DMS153 treated with DMSO at 0.1 percent for 48 hours (cell line): ENCODE results near the gene FRRS1.
A peak's percentile ranks its signal among the peaks of the same experiment; 100 is the strongest.

ENCODE experiments used
- DNase-seq: peaks from one replicate; lab custom pipeline; 2025; ENCODE audit not compliant: unreplicated experiment; lab: John Stamatoyannopoulos, UW

The FRRS1 gene

GRCh38 chr1:99737016-99737415, 29.4 kb downstream of the FRRS1 start:
- DNase-seq = peak; percentile 30

GRCh38 chr1:99735852-99736251, 30.6 kb downstream of the FRRS1 start:
- DNase-seq = no peak

- no peak for DNase-seq
These were observed 35.1 kb downstream of the FRRS1 start for GRCh38 chr1:99731384-99731783.

- no peak for DNase-seq
These were observed 37.8 kb downstream of the FRRS1 start for GRCh38 chr1:99728494-99729235.

GRCh38 chr1:99727575-99728185, 38.8 kb downstream of the FRRS1 start:
- DNase-seq = no peak

- no peak for DNase-seq
These were observed 39.6 kb downstream of the FRRS1 start for GRCh38 chr1:99726818-99727217.

GRCh38 chr1:99726407-99726806, 40.0 kb downstream of the FRRS1 start:
- no peak for DNase-seq

GRCh38 chr1:99725996-99726395, 40.4 kb downstream of the FRRS1 start:
- DNase-seq = no peak

- DNase-seq = no peak
These were observed 43.2 kb downstream of the FRRS1 start for GRCh38 chr1:99723251-99723650.

GRCh38 chr1:99717005-99717404, 49.4 kb downstream of the FRRS1 start:
- DNase-seq = no peak

- no peak for DNase-seq
These were observed 53.4 kb downstream of the FRRS1 start for GRCh38 chr1:99713006-99713405.

- no peak for DNase-seq
These were observed 55.4 kb downstream of the FRRS1 start for GRCh38 chr1:99710994-99711393.

GRCh38 chr1:99707535-99708142, 58.8 kb downstream of the FRRS1 start:
- DNase-seq = peak; percentile 71

- DNase-seq = no peak
These were observed 61.0 kb downstream of the FRRS1 start for GRCh38 chr1:99705385-99705784.

GRCh38 chr1:99704356-99704816, 62.0 kb downstream of the FRRS1 start:
- DNase-seq = no peak

GRCh38 chr1:99702221-99702620, 64.2 kb downstream of the FRRS1 start:
- no peak for DNase-seq

- no peak for DNase-seq
These were observed 66.4 kb downstream of the FRRS1 start for GRCh38 chr1:99700020-99700419.

GRCh38 chr1:99697580-99697979, 68.9 kb downstream of the FRRS1 start:
- DNase-seq = no peak

- DNase-seq = no peak
These were observed 69.8 kb downstream of the FRRS1 start for GRCh38 chr1:99696616-99697015.

GRCh38 chr1:99691175-99691574, 75.3 kb downstream of the FRRS1 start:
- DNase-seq = no peak

GRCh38 chr1:99685516-99686180, 80.8 kb downstream of the FRRS1 start:
- DNase-seq = peak; percentile 52

- no peak for DNase-seq
These were observed 84.1 kb downstream of the FRRS1 start for GRCh38 chr1:99682291-99682751.
